ENCODE data around the gene CCDC172. TPM values are rescaled to one million over a fixed set of nuclear protein-coding genes. Genes with fewer than 3 reads are reported as not detected.

Gene CCDC172
- total RNA-seq, 4 donors from 2014 or later, result not detected

DNA sequence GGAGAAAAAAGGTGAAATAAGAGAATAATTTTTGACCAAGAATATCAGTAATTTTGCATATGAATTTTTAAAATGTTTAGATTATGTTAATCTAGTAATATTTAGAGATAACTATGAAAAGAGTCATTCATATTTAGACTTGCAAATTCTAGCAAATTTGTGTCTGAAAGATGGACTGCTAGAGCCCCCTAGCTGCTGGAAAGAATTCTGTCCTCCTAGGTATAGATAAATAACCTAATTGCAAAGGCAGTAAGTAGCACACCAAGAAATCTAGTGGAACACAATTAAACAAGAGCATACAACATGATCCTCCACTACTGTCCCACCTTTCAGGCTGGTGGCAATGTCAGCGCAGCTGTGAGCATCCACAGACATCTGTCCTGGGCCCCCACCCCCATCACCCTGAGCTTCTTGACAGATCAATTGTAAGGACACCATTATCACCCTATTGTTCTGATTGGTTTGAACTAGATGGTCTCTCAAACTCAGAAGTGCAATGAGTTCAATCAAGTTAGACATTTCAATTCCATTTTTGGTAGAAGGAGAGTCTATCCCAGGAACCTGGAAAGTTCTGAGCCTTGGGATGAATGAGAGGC is 36.2 kb upstream of the CCDC172 start:
- peak in 1 of 2 donors; percentile 60 for DNase-seq (ENCODE audit: low spot score in 2 of 2)
- H3K9me3 ChIP-seq, result no peaks in the 10 kb centered on the region
- 33 to 47% methylated on average over 1 of the region's 1 CpG for WGBS, 2 donors
- H3K4me3 ChIP-seq, result no peak overlapping the region
- no peak overlapping the region for H3K27ac ChIP-seq
- H3K36me3 ChIP-seq, result no peaks in the 10 kb centered on the region
- TF ChIP-seq, protein P1, sequence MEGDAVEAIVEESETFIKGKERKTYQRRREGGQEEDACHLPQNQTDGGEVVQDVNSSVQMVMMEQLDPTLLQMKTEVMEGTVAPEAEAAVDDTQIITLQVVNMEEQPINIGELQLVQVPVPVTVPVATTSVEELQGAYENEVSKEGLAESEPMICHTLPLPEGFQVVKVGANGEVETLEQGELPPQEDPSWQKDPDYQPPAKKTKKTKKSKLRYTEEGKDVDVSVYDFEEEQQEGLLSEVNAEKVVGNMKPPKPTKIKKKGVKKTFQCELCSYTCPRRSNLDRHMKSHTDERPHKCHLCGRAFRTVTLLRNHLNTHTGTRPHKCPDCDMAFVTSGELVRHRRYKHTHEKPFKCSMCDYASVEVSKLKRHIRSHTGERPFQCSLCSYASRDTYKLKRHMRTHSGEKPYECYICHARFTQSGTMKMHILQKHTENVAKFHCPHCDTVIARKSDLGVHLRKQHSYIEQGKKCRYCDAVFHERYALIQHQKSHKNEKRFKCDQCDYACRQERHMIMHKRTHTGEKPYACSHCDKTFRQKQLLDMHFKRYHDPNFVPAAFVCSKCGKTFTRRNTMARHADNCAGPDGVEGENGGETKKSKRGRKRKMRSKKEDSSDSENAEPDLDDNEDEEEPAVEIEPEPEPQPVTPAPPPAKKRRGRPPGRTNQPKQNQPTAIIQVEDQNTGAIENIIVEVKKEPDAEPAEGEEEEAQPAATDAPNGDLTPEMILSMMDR (IDR thresholded peaks at IDR 0.05), result peak; percentile 49 to 79 (median 64)
- TF ChIP-seq POLR2A (IDR thresholded peaks at IDR 0.05) (no peak), EP300 (IDR thresholded peaks at IDR 0.05) (no peak)
- H3K4me1 ChIP-seq, result no peaks in the 10 kb centered on the region
- H3K27me3 ChIP-seq, result no peaks in the 10 kb centered on the region

DNA sequence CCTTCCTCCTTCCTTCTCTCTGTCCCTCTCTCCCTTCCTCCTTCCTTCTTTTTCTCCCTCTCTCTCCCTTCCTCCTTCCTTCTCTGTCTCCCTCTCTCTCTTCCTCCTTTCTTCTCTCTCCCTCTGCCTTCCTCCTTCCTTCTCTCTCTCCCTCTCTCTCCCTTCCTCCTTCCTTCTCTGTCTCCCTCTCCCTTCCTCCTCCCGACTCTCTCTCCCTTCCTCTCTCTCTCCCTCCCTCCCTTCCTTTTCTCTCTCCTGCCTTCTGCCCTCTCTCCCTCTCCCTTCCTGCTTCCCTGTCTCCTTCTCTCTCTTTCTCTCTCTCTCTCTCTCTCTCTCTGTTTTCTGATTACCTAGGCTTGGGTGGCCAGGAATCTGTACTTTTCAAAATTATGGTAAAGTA is 34.6 kb upstream of the CCDC172 start:
- Histone ChIP-seq H3K4me1 (no peaks in the 10 kb centered on the region), H3K36me3 (no peaks in the 10 kb centered on the region), H3K27me3 (no peaks in the 10 kb centered on the region), H3K4me3 (no peak overlapping the region), H3K9me3 (no peaks in the 10 kb centered on the region), H3K27ac (no peak overlapping the region)
- 8 to 53% methylated on average over 1 of the region's 1 CpG for WGBS, 2 donors
- TF ChIP-seq, protein P1 (IDR thresholded peaks at IDR 0.05), result no peak
- no peak for TF ChIP-seq EP300 (IDR thresholded peaks at IDR 0.05)
- TF ChIP-seq POLR2A (IDR thresholded peaks at IDR 0.05), result no peak
- DNase-seq (ENCODE audit: low spot score in 2 of 2), result no peak

DNA sequence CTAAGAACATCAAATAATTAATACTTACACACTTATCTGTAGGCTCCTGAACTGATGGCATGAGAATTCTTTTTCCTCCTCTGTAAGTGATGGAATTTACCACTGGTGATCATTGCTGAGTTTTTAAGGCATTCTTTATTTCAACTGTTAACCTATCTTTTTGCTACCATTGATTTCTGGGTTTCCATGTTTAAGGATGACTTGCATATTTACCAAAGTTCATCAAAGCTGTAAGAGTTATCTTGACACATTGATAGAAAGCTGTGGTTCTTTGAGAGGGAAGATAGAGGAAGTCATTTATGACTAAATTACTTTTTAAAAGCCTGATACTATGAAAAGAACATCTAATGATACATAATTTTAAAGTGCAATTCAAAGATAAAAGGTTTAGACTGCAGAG is 31.8 kb upstream of the CCDC172 start:
- TF ChIP-seq POLR2A (IDR thresholded peaks at IDR 0.05), result no peak
- TF ChIP-seq EP300 (IDR thresholded peaks at IDR 0.05), result no peak
- TF ChIP-seq, protein P1 (IDR thresholded peaks at IDR 0.05), result no peak
- Histone ChIP-seq H3K36me3 (no peaks in the 10 kb centered on the region), H3K27me3 (no peaks in the 10 kb centered on the region), H3K9me3 (no peaks in the 10 kb centered on the region), H3K27ac (no peak overlapping the region), H3K4me3 (no peak overlapping the region), H3K4me1 (no peaks in the 10 kb centered on the region)
- no peak for DNase-seq (ENCODE audit: low spot score in 2 of 2)

DNA sequence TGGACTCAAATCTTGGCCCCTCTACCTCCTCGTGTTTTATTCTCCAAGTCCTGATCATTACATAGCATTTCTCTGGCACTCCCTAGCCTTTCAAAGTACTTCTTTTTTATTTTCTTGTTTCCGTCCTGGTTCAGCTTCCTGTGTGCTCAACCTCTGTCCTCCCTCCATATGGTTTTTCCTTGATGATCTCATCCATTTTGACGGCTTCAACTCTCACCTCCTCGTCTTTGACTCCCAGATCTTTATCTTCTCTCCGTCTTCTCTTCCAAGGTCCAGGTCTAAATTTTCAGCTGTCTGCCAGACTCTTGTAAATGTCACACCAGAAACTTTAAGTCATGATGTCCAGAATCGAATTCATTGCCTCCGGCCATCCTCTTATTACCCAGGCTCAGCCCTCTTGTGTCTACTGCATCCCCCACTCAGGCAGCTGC is 27.9 kb upstream of the CCDC172 start:
- Histone ChIP-seq H3K4me1 (no peaks in the 10 kb centered on the region), H3K27ac (no peak overlapping the region), H3K36me3 (no peaks in the 10 kb centered on the region), H3K4me3 (no peak overlapping the region), H3K27me3 (no peaks in the 10 kb centered on the region), H3K9me3 (no peaks in the 10 kb centered on the region)
- TF ChIP-seq POLR2A (IDR thresholded peaks at IDR 0.05) (no peak), EP300 (IDR thresholded peaks at IDR 0.05) (no peak)
- TF ChIP-seq, protein P1 (IDR thresholded peaks at IDR 0.05), result no peak
- 77 to 81% methylated on average over 7 of the region's 7 CpGs for WGBS, 2 donors
- no peak for DNase-seq (ENCODE audit: low spot score in 2 of 2)

DNA sequence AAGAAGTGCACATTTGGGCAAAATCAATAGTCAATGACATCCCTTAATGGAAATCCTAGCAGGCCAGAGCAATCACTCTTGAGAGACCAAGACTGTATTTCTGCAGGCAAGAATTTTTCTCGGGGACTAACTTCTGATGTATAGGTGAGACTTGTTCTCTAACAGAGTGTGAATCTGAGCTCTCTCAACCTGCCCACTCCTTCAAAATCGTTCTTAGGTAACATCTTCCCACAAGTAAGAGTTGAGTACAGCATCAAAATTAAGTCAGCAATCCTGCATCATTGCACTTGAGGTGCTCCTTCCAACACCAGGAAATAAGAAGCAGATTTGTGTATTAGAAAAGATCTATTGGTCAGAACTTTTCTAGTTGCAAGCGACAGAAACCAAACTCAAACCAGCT is 25.7 kb upstream of the CCDC172 start:
- Histone ChIP-seq H3K4me1 (no peaks in the 10 kb centered on the region), H3K9me3 (no peaks in the 10 kb centered on the region), H3K27ac (no peak overlapping the region), H3K36me3 (no peaks in the 10 kb centered on the region), H3K4me3 (no peak overlapping the region), H3K27me3 (no peaks in the 10 kb centered on the region)
- no peak for TF ChIP-seq EP300 (IDR thresholded peaks at IDR 0.05)
- DNase-seq (ENCODE audit: low spot score in 2 of 2), result no peak
- 92 to 93% methylated on average over 3 of the region's 3 CpGs for WGBS, 2 donors

DNA sequence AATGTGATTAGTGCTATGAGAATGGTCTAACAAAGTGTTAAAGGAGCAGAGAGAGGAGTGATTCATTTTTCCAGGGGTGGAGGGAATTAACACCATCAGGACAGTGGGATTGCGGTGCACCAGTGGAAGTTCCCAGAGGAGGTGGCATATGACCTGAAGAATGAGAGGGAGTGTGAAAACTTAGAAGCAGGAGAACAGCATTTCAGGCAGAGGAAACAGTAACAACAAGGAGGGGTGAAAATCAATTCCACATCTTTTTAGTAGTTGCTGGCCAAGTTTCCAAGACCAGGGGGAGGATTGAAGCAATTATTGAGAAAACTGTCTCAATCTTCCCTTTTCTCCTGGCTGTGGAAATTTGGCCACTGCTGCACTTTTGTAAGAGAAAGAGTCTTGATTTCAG is 23.7 kb upstream of the CCDC172 start:
- Histone ChIP-seq H3K36me3 (no peaks in the 10 kb centered on the region), H3K4me3 (no peak overlapping the region), H3K4me1 (no peaks in the 10 kb centered on the region), H3K9me3 (no peaks in the 10 kb centered on the region), H3K27ac (no peak overlapping the region), H3K27me3 (no peaks in the 10 kb centered on the region)
- peak in 1 of 2 donors; percentile 36 for DNase-seq (ENCODE audit: low spot score in 2 of 2)
- 50 to 62% methylated on average over 1 of the region's 1 CpG for WGBS, 2 donors
- peak in 1 of 2 donors; percentile 47 for TF ChIP-seq EP300 (IDR thresholded peaks at IDR 0.05)
- TF ChIP-seq, protein P1 (IDR thresholded peaks at IDR 0.05), result no peak

Measured in tibial nerve (tissue), 4 donors.